PC-3 (cell line): ENCODE data around the gene GFOD1. TPM values are rescaled to one million over a fixed set of nuclear protein-coding genes. Genes with fewer than 3 reads are reported as not detected.
A peak's percentile ranks its signal among the peaks of the same experiment; 100 is the strongest.

ENCODE experiments used
- ATAC-seq: fragments of 200-7000 bp; cut with Tn5 transposase; 2 replicates; pipeline ENCODE4 v1.9.1; 2020; ENCODE audit warnings: mild to moderate bottlenecking, moderate library complexity
- BruUV-seq: library from RNA; stranded (reverse); fragments of 400-500 nt; replicated peaks from 2 replicates; lab custom pipeline; 2021; lab: Mats Ljungman, UMichigan
- CTCF ChIA-PET: fragments of 300-600 bp; sonication (Branson Sonifier 250); formaldehyde crosslinking; loops from one replicate; lab custom pipeline; 2022; ENCODE audit warnings: antibody characterized with exemption; lab: Charles Lee
- POLR2A ChIA-PET: fragments of 300-600 bp; sonication (Branson Sonifier 250); formaldehyde crosslinking; loops from one replicate; lab custom pipeline; 2022; ENCODE audit warnings: antibody characterized with exemption; ENCODE audit not compliant: unreplicated experiment; lab: Charles Lee
- DNase-seq: peaks from one replicate; pipeline ENCODE4 v3.0.0-alpha.2; 2015
- H2AFZ ChIP-seq: fragments of 300-600 bp; sonication (generic); 2 replicates; pipeline ENCODE4 v1.6.0; 2016; ENCODE audit warnings: antibody characterized with exemption, low read length
- H3F3A ChIP-seq: fragments of 300-600 bp; sonication (generic); one replicate; pipeline ENCODE4 v1.6.0; 2017; ENCODE audit warnings: antibody characterized with exemption, low read length, control low read depth, mild to moderate bottlenecking; ENCODE audit not compliant: unreplicated experiment
- H3K27ac ChIP-seq: fragments of 300-600 bp; sonication (generic); 2 replicates; pipeline ENCODE4 v1.5.1; 2016; ENCODE audit warnings: mild to moderate bottlenecking, low read length
- H3K27me3 ChIP-seq: fragments of 300-600 bp; sonication (generic); 2 replicates; pipeline ENCODE4 v1.6.1; 2016; ENCODE audit warnings: low read length, mixed read lengths
- H3K36me3 ChIP-seq: fragments of 300-600 bp; sonication (generic); 2 replicates; pipeline ENCODE4 v1.6.1; 2016; ENCODE audit warnings: low read depth, mixed run types, low read length, mixed read lengths
- H3K4me1 ChIP-seq: fragments of 300-600 bp; sonication (generic); 2 replicates; pipeline ENCODE4 v1.5.1; 2016; ENCODE audit warnings: low read length; ENCODE audit not compliant: insufficient read depth
- H3K4me2 ChIP-seq: fragments of 300-600 bp; sonication (generic); 2 replicates; pipeline ENCODE4 v1.6.0; 2016; ENCODE audit warnings: low read length
- H3K4me3 ChIP-seq: fragments of 300-600 bp; sonication (generic); 2 replicates; pipeline ENCODE4 v1.5.1; 2016; ENCODE audit warnings: mild to moderate bottlenecking, low read length, mixed read lengths
- H3K79me2 ChIP-seq: fragments of 300-600 bp; sonication (generic); 2 replicates; pipeline ENCODE4 v1.6.1; 2017; ENCODE audit warnings: low read length, mixed read lengths
- H3K9ac ChIP-seq: fragments of 300-600 bp; sonication (generic); 2 replicates; pipeline ENCODE4 v1.6.0; 2016; ENCODE audit warnings: mild to moderate bottlenecking, low read length
- H3K9me2 ChIP-seq: fragments of 300-600 bp; sonication (generic); replicated peaks from 2 replicates; pipeline ENCODE4 v1.6.1; 2016; ENCODE audit warnings: mixed run types, low read length, mixed read lengths
- H3K9me3 ChIP-seq: fragments of 300-600 bp; sonication (generic); 2 replicates; pipeline ENCODE4 v1.6.1; 2016; ENCODE audit warnings: low read length, mixed read lengths
- H4K20me1 ChIP-seq: fragments of 300-600 bp; sonication (generic); 2 replicates; pipeline ENCODE4 v1.6.1; 2016; ENCODE audit warnings: low read length, mixed read lengths
- EZH2 ChIP-seq: fragments of 300-600 bp; sonication (generic); IDR thresholded peaks from one replicate; pipeline ENCODE4 v1.6.1; 2017; ENCODE audit warnings: antibody characterized with exemption, mild to moderate bottlenecking, low read length; ENCODE audit not compliant: unreplicated experiment
- EZH2phosphoT487 ChIP-seq: fragments of 300-600 bp; sonication (generic); IDR thresholded peaks from 2 replicates; pipeline ENCODE4 v1.6.1; 2018; ENCODE audit warnings: mild to moderate bottlenecking, antibody characterized with exemption, low read length, borderline replicate concordance
- intact Hi-C: fragments of 100-400 bp; cut with micrococcal nuclease; formaldehyde crosslinking; loops from 2 replicates; pipeline ENCODE4 v1.9.0; 2023
- total RNA-seq: library from RNA; depleted of rRNA; stranded (reverse); fragments of >200 nt; gene quantifications from 2 replicates; pipeline ENCODE4 v1.2.3, GENCODE V29; 2014
- TF ChIP-seq, protein P1 (sequence below): fragments of 300-600 bp; sonication (generic); conservative IDR thresholded peaks from 2 replicates; pipeline ENCODE4 v1.5.1; 2017; ENCODE audit warnings: antibody characterized with exemption, low read depth, mild to moderate bottlenecking, low read length

The GFOD1 gene
- total RNA-seq, 1 experiment from 2014 or later, result 16.0 TPM

DNA sequence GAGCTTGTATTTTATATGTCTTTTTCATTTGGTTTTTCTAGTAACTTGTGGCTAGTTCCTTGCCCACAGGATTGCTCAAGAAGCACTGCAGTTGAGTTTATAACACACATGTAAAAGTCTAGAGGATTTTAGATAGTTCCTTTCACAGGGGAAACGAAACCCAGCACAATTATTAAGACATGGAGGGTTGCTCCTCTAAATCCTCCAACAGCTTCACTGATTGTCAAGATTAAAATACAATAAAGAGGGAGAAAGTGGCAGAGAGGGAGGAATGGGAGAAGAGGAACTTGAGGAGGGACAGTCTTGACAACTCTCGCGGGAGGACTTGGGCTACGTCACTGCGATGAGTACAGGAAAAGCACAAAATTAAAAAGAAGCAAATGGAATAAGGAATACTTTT, 149.4 kb downstream of the GFOD1 start:
- Histone ChIP-seq H3F3A (no peaks in the 10 kb centered on the region), H3K79me2 (no peaks in the 10 kb centered on the region), H3K9me3 (no peaks in the 10 kb centered on the region), H2AFZ (no peak overlapping the region), H3K36me3 (no peaks in the 10 kb centered on the region), H3K4me2 (no peak overlapping the region), H3K4me1 (no peaks in the 10 kb centered on the region; the same call in 1 of the 2 replicates), H3K4me3 (no peak overlapping the region), H3K27ac (no peak overlapping the region), H3K9ac (no peak overlapping the region), H4K20me1 (no peaks in the 10 kb centered on the region), H3K9me2 (no peaks in the 10 kb centered on the region), H3K27me3 (no peaks in the 10 kb centered on the region)
- DNase-seq, result no peak
- TF ChIP-seq, protein P1, sequence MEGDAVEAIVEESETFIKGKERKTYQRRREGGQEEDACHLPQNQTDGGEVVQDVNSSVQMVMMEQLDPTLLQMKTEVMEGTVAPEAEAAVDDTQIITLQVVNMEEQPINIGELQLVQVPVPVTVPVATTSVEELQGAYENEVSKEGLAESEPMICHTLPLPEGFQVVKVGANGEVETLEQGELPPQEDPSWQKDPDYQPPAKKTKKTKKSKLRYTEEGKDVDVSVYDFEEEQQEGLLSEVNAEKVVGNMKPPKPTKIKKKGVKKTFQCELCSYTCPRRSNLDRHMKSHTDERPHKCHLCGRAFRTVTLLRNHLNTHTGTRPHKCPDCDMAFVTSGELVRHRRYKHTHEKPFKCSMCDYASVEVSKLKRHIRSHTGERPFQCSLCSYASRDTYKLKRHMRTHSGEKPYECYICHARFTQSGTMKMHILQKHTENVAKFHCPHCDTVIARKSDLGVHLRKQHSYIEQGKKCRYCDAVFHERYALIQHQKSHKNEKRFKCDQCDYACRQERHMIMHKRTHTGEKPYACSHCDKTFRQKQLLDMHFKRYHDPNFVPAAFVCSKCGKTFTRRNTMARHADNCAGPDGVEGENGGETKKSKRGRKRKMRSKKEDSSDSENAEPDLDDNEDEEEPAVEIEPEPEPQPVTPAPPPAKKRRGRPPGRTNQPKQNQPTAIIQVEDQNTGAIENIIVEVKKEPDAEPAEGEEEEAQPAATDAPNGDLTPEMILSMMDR, result no peak
- TF ChIP-seq EZH2 (no peak), EZH2phosphoT487 (no peak)
- POLR2A ChIA-PET, result no interaction called here
- no peak for ATAC-seq
- intact Hi-C loops, result loop anchor here (10.0 kb wide), 1 partner anchor 377 kb away; the partner anchor contains the start of gene RANBP9
- BruUV-seq, result no TSS peak
- CTCF ChIA-PET, result interaction anchor here (1.0 kb wide), 1 partner anchor 148 kb away, joined by 3 read pairs; no protein-coding TSS in a partner anchor

DNA sequence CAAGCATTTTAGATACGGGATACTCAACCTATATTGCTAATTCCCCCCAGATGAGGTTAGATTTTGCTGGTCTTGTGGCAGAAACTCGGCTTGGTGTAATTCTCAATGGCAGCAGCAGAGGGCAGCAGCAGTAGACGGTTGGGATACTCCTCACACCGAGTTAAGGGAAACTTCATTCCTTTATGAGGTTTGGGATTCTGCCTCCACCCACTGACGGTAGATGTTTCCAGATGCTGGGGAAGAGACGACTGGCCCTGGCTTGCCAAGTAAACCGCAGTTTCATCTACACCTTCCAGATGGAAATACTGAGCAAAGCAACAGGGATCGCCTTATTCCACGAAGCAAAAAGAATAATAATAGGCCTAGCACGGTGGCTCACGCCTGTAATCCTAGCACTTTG, 150.8 kb downstream of the GFOD1 start:
- ChIA-PET CTCF (no interaction called here), POLR2A (no interaction called here)
- DNase-seq, result peak; percentile 93
- H3K27me3 ChIP-seq, result no peaks in the 10 kb centered on the region
- TF ChIP-seq EZH2 (no peak), EZH2phosphoT487 (no peak)
- TF ChIP-seq, protein P1, result peak; percentile 91
- no peaks in the 10 kb centered on the region for H3K9me3 ChIP-seq
- no peaks in the 10 kb centered on the region for H3K79me2 ChIP-seq
- H4K20me1 ChIP-seq, result no peaks in the 10 kb centered on the region
- no TSS peak for BruUV-seq
- H3K9ac ChIP-seq, result no peak overlapping the region
- H3K9me2 ChIP-seq, result no peaks in the 10 kb centered on the region
- intact Hi-C loops, result loop anchor here (1.0 to 10.0 kb wide), 5 partner anchors 117 to 378 kb away; partner anchors contain the start of gene RANBP9
- H3K4me1 ChIP-seq, result peaks cover 9% of the 10 kb centered on the region
- H3F3A ChIP-seq, result no peaks in the 10 kb centered on the region
- no peak overlapping the region for H3K27ac ChIP-seq
- ATAC-seq, result peak; percentile 68
- no peak overlapping the region for H3K4me2 ChIP-seq
- H3K4me3 ChIP-seq, result no peak overlapping the region
- H3K36me3 ChIP-seq, result no peaks in the 10 kb centered on the region
- no peak overlapping the region for H2AFZ ChIP-seq

DNA sequence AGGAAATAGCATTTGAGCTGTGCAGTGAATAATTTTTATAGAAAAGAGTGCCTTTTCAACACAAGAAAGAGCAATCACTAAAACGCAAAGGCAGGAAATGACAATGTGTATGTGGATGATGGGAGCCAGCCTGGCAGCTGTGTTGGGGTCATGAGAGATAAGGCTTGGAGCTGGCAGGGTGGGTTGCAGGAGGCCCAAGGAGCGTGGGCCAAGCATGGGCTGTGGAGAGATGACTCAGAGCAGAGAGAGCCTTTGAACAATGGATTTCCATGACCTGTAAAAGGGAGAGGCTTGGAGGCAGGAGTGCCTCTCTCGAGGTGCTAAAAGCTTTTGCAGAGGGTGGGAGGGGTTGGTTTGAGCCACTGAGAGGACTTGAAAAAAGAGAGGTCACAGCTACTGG, 152.4 kb downstream of the GFOD1 start:
- ChIA-PET POLR2A (no interaction called here), CTCF (interaction anchor here (0.8 kb wide), 1 partner anchor 144 kb away, joined by 3 read pairs; no protein-coding TSS in a partner anchor)
- DNase-seq, result peak; percentile 42
- Histone ChIP-seq H3K4me2 (no peak overlapping the region), H3F3A (no peaks in the 10 kb centered on the region), H3K4me1 (peaks cover 9% of the 10 kb centered on the region), H2AFZ (no peak overlapping the region), H3K27me3 (no peaks in the 10 kb centered on the region), H3K79me2 (no peaks in the 10 kb centered on the region), H3K4me3 (no peak overlapping the region), H3K9me2 (no peaks in the 10 kb centered on the region), H3K9ac (no peak overlapping the region), H3K36me3 (no peaks in the 10 kb centered on the region), H3K27ac (no peak overlapping the region), H4K20me1 (no peaks in the 10 kb centered on the region), H3K9me3 (no peaks in the 10 kb centered on the region)
- TF ChIP-seq, protein P1, result no peak
- TF ChIP-seq EZH2 (no peak), EZH2phosphoT487 (no peak)
- BruUV-seq, result no TSS peak
- ATAC-seq, result peak; percentile 55
- intact Hi-C loops, result loop anchor here (10.0 kb wide), 1 partner anchor 380 kb away; the partner anchor contains the start of gene RANBP9
